NCI-H2029 (cell line): Measurements from ENCODE around the gene RAP1A.
"Not testable (repeated sequence)": the region's sequence is repeated elsewhere in the genome, so short reads cannot be mapped to it uniquely, and the experiment has no call there.

ENCODE experiments used
- DNase-seq: peaks from one replicate; lab custom pipeline; 2025; lab: John Stamatoyannopoulos, UW

The RAP1A gene

DNA sequence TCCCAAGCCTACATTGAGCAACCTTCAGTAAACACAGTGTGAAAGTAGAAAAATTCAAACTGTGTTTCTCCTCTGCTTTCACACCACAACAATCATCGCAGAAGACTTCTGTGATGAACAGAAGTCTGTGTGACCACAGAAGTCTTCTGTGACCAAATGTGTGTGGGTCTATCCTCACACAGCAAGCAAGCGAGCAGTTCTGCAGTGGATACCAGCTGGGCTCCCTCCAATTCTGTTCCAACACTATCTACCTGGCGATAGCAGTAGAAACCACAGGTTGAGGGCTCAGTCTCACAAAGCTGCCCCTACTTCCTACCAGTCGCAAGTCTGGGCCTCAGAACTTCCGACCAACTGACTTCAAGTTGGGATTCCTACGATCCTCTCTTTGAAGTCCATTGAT is 21.0 kb upstream of the RAP1A start:
- DNase-seq: no peak

DNA sequence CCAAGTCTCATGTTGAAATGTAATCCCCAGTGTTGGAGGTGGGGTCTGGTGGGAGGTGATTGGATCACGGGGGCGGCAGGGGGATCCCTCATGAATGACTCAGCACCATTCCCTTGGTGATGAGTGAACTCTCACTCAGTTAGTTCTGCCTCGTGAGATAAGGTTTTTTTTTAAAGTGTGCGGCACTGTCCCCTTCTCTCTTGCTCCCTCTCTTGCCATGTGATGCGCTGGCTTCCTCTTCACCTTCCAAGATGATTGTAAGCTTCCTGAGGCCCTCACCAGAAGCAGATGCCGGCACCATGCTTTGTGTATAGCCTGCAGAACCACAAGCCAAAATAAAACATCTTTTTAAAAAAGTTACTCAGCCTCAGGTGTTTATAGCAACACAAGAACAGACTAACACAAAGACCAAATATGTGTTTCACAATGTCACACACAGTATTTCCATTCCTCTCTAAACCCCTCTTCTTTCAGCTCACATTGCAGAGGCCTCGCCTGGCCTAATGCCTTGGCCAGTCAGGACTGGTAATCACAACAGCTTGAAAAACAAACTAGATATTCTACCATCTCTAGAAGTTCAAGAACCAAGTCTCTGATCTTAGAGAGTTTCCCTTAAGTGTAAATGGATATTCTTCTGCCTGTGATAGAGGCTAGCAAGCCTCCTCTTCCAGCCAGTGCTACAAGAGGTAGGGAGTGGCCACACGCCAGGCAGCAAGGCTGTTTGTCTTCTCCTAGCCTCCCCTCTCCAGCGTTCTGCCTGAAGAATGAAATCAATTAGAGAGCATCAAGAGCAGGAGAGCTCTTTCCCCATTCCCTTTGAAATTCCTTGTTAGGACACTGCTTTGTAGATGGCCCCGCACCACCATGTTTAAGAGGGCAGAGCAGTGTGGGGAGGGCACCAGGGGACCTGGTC is 19.6 kb upstream of the RAP1A start:
- DNase-seq: no peak

DNA sequence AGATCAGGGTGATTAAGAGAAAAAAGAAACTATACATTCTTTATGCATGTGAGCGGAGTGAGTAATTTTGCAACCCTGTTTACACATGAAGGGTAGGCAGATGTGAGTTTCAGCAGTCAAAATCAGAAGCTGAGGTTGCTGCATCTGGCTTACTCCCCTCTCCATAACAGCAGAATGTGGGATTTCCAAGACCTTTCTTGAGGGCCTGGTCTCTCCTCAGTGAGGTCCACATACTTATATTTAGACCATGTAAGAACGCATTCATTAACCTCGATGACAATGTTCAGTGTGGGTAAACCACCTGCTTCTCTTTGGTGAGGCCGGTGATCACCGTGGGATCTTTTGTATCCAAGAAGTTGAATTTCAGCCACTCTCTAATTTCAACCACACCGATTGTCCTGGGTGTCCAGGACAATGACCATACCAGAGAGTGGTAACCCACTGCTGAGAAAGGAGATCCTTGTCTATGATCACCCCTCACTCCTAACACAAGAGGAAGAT is 18.7 kb upstream of the RAP1A start:
- no peak for DNase-seq

DNA sequence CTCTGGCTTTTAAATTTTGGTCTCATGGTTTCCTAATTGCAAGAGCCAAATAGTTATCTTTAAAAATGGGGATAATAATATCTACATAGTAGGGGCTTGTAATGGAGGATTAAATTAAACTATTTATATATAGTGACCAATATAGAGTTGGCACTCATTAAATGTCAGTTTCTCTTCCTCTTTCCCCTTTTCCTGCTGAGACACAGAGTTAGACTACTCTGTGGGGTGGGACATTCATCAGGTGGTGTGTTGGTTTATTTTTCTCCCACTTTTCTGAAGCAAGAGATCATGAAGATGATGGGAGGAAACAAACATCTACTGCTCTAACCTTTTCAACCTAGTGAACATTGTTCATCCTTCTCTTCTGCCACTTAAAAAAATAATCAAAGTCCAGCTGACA is 17.3 kb upstream of the RAP1A start:
- DNase-seq: no peak

DNA sequence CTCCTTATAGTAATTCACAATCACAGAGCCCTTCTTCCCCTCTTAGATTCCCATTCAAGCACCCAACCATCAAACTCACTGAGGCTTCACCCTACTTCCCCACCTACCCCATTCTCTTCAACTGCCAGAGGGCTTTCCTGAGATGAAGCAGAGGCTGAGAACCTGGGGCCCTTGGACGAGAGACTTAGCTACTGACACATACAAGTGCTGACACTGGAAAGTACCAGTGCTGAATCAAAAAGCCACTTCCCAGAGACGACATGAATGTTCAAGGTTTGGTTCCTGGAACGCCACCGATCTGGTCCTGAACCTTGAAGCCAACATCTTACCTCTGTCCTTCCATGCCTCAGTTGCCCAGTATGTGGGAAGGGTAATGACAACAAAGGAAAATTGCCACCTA is 16.6 kb upstream of the RAP1A start:
- no peak for DNase-seq

DNA sequence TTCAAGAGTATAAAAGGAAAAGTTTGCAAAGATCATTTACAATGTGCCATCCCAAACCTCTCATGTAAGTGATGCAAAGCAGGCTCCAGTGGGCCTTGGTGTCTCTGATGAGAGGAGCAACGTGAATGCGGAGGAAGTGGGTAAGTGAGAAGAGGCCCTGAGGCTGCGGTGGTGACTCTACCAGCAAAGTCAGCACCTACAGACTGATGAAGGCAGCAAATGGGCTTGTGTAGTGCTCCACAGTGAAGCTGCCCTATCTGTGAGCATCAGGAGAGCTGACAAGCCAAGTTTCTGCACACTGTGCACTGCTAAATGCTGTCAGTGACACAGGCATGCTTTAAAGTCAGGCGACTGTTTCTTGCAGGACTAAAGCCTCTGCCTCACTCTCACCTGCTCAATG is 15.6 kb upstream of the RAP1A start:
- DNase-seq: no peak

DNA sequence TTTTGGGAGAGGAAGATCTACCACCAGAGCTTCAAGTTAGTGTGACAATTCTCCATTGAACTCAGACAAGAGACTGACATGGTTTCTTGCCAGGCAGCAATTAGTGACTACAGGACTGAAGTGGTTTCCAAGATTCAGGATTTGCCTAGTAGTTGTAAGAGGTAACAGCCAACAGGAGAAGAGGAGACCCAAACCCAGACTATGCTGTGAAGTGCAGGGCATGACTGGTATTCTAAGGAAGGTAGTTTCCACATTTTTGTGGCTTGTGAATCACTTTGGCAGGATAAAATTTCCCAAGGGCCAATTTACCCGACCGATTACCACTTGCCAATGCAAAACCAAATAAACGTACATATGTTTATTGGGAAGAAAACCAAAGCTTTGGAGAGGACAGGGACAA is 14.7 kb upstream of the RAP1A start:
- DNase-seq: no peak

DNA sequence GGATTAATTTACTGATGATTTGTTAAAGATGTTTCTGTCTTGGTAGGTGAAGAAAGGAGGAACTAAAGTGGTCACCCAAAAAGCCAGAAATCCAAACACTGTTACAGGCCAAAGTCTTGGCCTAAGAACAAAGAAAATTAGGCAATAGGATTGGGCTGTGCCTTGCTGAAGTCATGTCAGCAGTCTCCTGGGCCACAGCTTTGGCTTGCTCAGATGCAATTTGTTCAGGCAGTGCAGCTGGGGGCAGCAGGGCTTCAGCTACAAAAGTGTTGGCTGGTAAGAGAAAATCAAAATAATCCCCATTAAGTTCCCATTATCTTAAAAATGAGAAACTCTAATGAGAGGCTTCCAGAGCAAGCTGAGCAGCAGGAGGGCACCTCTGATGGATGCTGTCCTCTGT is 14.0 kb upstream of the RAP1A start:
- no peak for DNase-seq

DNA sequence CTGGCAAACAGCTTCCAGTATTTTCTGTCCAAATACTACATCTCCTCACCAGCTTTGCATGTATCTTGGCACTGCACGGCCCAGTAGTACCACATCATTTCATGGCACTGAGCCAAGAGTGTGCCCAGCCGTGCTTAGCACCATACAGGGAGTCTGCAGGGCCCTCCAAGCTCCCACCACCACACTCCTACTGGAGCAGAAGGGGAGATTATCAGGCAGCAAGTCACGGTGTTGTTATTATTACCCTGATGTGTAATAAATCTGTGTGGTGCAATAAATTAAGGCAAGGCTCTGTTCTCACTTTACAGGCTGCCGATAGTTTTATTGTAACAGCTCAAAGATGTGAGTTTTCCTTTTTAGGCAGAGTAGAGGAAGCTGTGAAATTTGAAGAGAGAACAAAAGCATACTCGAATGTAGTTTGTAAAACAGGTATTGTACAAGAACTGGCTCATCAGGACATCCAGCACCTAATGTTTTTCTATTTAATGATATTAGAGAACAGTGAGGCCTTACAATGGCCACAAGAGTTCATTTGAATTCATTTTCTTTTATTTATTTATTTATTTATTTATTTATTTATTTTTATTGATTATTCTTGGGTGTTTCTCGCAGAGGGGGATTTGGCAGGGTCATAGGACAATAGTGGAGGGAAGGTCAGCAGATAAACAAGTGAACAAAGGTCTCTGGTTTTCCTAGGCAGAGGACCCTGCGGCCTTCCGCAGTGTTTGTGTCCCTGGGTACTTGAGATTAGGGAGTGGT is 13.0 kb upstream of the RAP1A start:
- peak; percentile 8 for DNase-seq

DNA sequence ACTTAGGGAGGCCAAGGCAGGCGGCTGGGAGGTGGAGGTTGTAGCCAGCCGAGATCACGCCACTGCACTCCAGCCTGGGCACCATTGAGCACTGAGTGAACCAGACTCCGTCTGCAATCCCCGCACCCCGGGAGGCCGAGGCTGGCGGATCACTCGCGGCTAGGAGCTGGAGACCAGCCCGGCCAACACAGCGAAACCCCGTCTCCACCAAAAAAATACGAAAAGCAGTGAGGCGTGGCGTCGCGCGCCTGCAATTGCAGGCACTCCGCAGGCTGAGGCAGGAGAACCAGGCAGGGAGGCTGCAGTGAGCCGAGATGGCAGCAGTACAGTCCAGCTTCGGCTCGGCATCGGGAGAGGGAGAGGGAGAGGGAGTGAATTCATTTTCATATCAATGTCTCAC is 11.1 kb upstream of the RAP1A start:
- DNase-seq: not testable (repeated sequence)

DNA sequence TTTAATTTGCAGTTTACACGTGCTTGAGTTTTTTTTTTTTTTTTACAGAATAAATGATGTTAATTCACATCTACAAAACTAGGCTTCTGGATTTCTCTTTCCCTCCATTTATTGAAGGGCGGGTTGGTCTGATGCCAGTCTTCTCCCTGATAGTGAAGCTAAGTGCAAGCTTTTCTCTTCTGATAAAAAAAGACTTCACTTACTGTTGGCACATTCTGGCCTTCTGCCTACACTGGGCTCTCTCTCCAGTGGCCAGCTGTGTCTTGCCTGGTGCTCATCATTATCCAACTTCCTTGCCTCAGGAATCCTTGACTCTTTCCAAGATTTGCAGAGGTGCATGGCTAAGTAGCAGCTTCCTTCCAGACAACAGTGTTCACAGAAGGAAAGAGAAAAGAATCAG is 7.6 kb upstream of the RAP1A start:
- DNase-seq: no peak

DNA sequence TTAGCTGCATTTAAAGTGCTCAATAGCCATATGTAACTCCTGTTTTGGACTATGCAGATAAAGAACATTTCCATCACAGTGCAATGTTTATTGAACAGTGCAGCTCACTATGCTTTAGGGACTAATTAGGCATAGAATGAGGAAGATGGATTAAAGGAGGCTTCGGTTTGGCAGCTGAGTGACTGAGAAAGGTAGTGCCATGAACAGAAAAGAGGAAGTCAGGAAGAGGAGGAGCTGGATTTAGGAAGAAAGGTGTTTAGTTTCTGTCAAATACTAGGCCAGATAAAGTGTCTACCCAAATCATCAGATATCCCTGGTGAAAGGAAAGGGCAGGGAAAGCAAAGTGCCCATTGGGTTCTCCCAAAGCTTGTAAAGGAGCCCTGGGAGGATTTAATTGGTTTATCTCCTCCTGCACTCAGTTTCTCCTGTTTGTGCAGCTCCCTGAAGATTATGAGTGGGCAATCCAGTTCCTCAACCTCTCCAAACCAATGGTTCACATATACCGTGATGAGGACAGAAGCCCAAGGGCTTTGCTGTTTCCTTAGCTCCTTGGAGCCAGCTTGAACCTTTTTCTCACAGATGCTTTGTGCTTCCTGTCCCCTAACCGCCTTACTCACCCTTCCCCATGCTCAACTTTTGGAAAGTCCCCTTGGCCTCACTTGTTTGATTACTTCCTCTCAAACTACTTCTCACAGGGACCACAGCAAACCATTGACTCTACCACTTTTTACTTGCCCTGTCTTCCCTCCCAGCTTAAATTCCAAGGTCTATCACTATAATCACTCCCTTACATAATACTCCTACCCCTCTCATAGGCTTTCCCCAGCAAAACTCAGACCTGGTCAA is 3.5 kb upstream of the RAP1A start:
- DNase-seq: no peak

DNA sequence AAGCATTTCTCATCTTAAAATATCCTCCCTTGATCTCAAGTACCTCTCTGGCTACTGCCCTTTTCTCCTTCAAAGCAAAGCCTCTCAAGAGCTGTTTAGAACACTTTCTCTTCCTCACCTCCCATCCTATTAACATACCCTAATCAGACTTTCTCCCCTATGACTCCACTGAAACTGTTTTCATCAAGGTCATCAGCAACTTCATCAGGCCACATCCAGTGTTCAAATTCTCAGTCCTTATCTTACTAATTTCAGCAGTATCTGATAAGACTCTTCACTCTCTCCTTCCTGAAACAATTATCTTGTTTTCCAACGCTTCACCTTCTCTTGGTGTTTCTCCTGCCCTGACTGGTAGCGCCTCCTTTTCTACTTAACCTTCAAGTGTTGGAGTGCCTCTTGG is 1.5 kb upstream of the RAP1A start:
- DNase-seq: no peak

DNA sequence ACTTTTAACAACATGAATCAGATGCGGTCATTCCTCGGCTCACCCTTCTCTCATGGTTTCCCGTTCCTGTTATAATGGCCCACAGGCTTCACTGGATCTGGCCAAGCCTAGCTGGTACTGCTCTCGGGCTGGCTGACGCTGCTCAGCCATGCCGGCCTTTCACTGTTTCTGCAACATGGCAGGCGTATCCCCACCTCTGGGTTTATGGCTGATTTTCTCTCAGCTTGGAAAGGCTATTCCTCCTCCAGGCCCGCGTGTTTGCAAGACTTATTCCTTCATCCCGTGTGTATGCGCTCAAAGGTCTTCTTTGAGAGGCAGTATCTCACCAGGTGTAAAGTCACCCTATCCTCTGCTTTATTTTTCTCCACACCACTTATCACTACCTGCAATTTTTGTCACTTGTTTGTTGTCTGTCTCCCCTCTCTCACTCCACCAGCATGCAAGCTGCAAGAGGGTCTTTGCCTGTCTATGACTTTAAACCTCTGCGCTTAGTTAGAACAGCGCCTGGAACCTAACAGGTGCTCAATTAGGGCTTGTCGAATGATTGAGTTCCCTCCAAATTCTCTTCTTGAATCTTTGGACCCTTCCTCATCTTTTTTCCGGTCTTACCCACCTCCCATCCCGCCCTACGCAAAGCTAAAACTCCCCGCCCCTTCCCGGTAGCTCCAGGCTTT is 491 bp upstream of the RAP1A start:
- DNase-seq: no peak

DNA sequence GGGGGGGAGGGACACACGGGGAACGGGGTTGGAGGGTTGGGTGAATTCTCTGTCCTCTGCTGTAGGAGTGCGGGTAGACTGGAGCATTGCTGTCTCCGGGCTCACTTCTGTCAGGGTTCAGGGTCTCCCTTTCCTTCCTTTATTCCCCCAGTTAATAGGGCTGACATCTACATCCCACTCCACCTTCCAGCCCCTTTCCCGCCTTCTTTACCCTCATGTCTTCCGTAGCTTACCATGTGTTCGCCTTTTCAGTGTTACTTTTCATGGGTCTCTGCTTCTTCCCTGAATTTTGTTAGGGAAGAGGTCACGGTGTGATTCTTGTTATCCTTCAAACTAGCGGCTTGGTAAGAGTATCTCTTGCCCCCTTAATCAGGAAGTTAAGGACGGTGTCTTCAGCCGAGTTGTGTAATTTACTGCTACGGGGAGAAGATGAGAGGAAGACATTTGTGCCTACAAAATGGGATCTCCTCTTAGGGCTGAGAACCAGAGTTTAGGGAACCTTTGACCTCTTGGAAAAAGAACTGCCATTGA is 917 bp downstream of the RAP1A start:
- no peak for DNase-seq

DNA sequence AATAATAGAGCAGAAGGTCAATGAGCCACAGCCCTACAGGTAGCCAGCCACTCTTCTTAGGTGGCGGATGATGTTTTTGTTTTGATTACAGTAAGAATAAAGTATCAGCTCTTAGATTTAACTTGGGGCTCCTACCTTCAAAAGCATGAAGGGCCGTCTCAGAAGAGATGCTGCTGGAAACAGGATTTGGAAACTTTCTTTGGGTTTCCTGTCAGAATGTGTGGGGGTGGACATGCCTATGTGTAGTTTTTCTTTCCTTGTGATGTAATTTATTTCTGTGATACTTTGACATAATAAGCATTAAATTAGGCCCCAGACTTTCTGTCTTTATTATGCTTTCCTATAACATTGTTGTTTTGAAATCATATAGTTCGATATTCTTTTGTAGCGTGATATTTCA is 1.5 kb downstream of the RAP1A start:
- DNase-seq: no peak

DNA sequence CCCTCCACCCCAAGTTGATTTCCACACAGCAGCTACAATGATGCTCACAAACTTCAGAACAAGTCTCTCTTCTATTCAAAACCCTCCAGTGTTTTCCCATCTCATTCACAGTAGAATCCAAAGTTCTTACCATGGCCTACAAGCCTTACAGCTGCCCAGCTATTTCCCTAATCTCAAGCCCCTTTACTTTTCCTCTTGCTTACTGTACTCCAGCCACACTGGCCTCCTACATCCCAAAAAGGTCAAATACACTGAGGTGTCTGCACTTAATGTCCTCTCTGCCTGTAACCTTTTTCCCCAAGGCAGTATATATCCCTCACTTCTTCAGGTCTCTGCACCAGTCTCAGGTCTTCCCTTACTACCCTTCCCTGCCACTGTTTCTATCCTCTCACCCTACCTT is 2.6 kb downstream of the RAP1A start:
- no peak for DNase-seq

DNA sequence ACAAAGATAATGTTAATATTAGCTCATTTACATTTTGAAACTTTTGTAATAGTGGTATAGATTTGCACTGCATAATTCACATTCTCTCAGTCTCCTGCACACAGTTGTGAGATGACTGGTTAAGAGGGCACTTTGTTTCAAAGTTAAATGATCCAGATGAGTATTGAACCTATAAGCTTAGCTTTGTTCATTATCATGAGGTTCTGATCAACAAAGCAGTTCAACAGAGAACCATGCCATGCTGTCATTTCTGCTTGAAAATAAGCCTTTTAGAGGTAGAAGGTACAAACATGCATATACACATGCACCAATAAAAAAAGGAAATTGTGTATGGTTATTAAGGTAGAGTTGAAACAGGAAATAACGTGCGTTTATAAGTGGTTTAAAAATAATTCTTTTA is 4.8 kb downstream of the RAP1A start:
- DNase-seq: no peak

DNA sequence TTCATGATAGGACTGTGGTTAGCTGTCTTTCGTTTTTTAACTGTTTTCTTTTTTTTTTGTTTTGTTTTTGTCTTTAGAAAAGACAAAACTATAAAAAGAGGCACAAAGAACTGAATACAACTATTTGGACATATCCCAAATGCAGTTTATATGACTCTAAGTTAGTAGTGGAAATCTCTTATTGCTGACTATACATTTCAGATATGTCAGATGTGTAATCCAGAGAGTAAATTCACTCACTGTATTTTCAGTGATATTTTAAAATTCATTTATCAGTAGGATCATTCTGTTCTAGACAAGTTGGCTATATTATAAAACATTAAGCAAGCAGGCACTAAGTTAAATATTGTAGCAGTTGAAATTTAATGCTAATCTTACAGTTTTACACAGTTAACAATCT is 5.7 kb downstream of the RAP1A start:
- DNase-seq: no peak

DNA sequence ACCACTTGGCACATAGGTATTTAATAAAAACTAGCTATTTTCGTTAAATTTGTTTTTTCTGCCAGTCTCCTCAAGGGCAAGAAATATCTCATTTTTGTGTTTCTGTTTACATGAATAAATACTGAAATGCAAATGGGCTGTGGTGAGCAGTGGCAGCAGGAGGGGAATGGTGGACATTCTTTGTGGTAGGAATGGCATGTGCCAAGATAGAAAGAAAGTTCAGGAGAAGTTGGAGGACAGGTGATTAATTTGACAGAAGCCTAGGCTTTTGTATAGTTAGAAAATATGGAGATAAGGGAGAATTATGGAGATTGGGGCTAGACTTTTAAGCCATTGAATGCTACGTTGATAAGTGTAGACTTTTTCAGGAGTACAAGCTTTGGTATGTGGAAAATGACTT is 8.6 kb downstream of the RAP1A start:
- no peak for DNase-seq

DNA sequence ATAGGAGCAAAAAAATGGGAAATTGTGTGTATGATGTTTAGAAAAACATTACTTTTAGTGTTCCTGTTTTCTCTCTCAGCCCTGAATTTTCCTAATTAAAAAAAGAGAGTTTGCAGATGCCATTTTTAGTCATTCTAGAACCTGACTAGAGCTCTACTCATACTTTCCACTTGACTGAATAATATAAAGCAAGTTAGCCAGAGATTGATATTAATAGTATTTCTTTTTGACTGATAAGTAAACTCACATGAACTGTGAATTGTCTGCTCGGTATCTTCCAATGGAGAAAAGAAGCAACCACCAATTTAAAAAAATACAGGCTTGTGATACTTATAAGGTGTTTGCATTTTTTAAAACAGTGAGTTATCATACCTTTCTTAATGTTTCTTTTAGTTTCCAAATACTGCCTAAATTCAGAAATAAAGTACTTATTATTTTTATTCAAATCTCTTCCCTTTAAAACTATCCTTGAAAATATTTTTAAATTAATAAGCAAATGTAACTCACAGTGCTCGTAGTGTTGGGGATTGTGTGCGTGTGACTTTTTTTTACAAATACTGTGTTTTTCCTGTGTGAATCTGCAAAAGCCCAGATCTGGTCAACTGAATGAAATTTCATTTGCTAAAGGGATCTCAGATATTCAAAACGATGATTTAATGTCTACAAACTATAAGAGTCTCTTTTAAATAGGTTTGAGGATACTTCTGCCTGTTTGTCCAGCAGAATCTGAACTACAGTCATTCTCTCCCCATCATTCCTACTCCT is 9.8 kb downstream of the RAP1A start:
- no peak for DNase-seq
